SK-N-SH treated with all-trans-retinoic acid at 6 μM for 48 hours (cell line): ENCODE measurements around the gene C18orf32.
"Not testable (repeated sequence)": the region's sequence is repeated elsewhere in the genome, so short reads cannot be mapped to it uniquely, and the experiment has no call there.

Experiments
- ATAC-seq: fragments of 200-7000 bp; cut with Tn5 transposase; 3 replicates; pipeline ENCODE4 v1.9.1; 2020; ENCODE audit warnings: mild to moderate bottlenecking, moderate library complexity
- ARNTL ChIP-seq: fragments of 450-650 bp; formaldehyde crosslinking; IDR thresholded peaks from 2 replicates; pipeline ENCODE4 v1.5.0; 2020; ENCODE audit warnings: low read depth, mild to moderate bottlenecking, moderate library complexity, borderline replicate concordance
- CREB5 ChIP-seq: fragments of 250-450 bp; sonication (Bioruptor Pico); IDR thresholded peaks from 2 replicates; pipeline ENCODE4 v1.5.1; 2020; ENCODE audit warnings: low read depth, mild to moderate bottlenecking, moderate library complexity
- ESRRG ChIP-seq: fragments of 250-450 bp; sonication (Bioruptor Pico); IDR thresholded peaks from 2 replicates; pipeline ENCODE4 v1.6.1; 2021; ENCODE audit warnings: mild to moderate bottlenecking
- GLIS3 ChIP-seq: fragments of 250-450 bp; sonication (Bioruptor Pico); IDR thresholded peaks from 2 replicates; pipeline ENCODE4 v1.5.0; 2020; ENCODE audit warnings: mild to moderate bottlenecking, moderate library complexity
- ISL1 ChIP-seq: fragments of 250-450 bp; sonication (Bioruptor Pico); IDR thresholded peaks from 2 replicates; pipeline ENCODE4 v2.1.2; 2022; ENCODE audit warnings: mild to moderate bottlenecking, moderate library complexity
- OSR1 ChIP-seq: fragments of 250-450 bp; sonication (Bioruptor Pico); IDR thresholded peaks from 2 replicates; pipeline ENCODE4 v1.8.0; 2022; ENCODE audit warnings: moderate library complexity, mild to moderate bottlenecking, inconsistent platforms
- PATZ1 ChIP-seq: fragments of 250-450 bp; sonication (Bioruptor Pico); IDR thresholded peaks from 2 replicates; pipeline ENCODE4 v1.8.0; 2020; ENCODE audit warnings: mild to moderate bottlenecking, moderate library complexity, borderline replicate concordance
- POU6F1 ChIP-seq: fragments of 250-450 bp; sonication (Bioruptor Pico); IDR thresholded peaks from 2 replicates; pipeline ENCODE4 v1.8.0; 2021; ENCODE audit warnings: low read depth, mild to moderate bottlenecking, moderate library complexity, borderline replicate concordance
- RARB ChIP-seq: fragments of 250-450 bp; sonication (Bioruptor Pico); IDR thresholded peaks from 2 replicates; pipeline ENCODE4 v1.8.0; 2021; ENCODE audit warnings: mild to moderate bottlenecking, moderate library complexity
- SNAI2 ChIP-seq: fragments of 250-450 bp; sonication (Bioruptor Pico); IDR thresholded peaks from 2 replicates; pipeline ENCODE4 v1.5.0; 2020; ENCODE audit warnings: mild to moderate bottlenecking, moderate library complexity
- TCF4 ChIP-seq: fragments of 250-450 bp; sonication (Bioruptor Pico); IDR thresholded peaks from 2 replicates; pipeline ENCODE4 v1.8.0; 2021; ENCODE audit warnings: mild to moderate bottlenecking, moderate library complexity, borderline replicate concordance
- TOX ChIP-seq: fragments of 250-450 bp; sonication (Bioruptor Pico); IDR thresholded peaks from 2 replicates; pipeline ENCODE4 v1.8.0; 2021; ENCODE audit warnings: mild to moderate bottlenecking, moderate library complexity, borderline replicate concordance
- TSHZ2 ChIP-seq: fragments of 250-450 bp; sonication (Bioruptor Pico); IDR thresholded peaks from 2 replicates; pipeline ENCODE4 v1.5.0; 2020; ENCODE audit warnings: mild to moderate bottlenecking, moderate library complexity
- ZC3H10 ChIP-seq: fragments of 250-450 bp; sonication (Bioruptor Pico); IDR thresholded peaks from 2 replicates; pipeline ENCODE4 v1.5.1; 2021; ENCODE audit warnings: mild to moderate bottlenecking, moderate library complexity
- ZFP3 ChIP-seq: fragments of 250-450 bp; sonication (Bioruptor Pico); IDR thresholded peaks from 2 replicates; pipeline ENCODE4 v1.5.0; 2020; ENCODE audit warnings: mild to moderate bottlenecking, moderate library complexity
- ZFP30 ChIP-seq: fragments of 450-650 bp; formaldehyde crosslinking; IDR thresholded peaks from 2 replicates; pipeline ENCODE4 v1.5.0; 2022; ENCODE audit warnings: mild to moderate bottlenecking, moderate library complexity
- ZNF565 ChIP-seq: fragments of 450-650 bp; formaldehyde crosslinking; conservative IDR thresholded peaks from 2 replicates; pipeline ENCODE4 v1.5.0; 2020; ENCODE audit warnings: low read depth, mild to moderate bottlenecking, moderate library complexity
- ZNF70 ChIP-seq: fragments of 450-650 bp; formaldehyde crosslinking; IDR thresholded peaks from 2 replicates; pipeline ENCODE4 v1.5.0; 2020; ENCODE audit warnings: mild to moderate bottlenecking, moderate library complexity
- ZNF8 ChIP-seq: fragments of 450-650 bp; formaldehyde crosslinking; IDR thresholded peaks from 2 replicates; pipeline ENCODE4 v1.5.0; 2020; ENCODE audit warnings: mild to moderate bottlenecking, moderate library complexity
- TF ChIP-seq, protein P1 (sequence below): fragments of 250-450 bp; sonication (Bioruptor Pico); IDR thresholded peaks from 2 replicates; pipeline ENCODE4 v1.5.1; 2021; ENCODE audit warnings: mild to moderate bottlenecking, moderate library complexity

The C18orf32 gene

DNA sequence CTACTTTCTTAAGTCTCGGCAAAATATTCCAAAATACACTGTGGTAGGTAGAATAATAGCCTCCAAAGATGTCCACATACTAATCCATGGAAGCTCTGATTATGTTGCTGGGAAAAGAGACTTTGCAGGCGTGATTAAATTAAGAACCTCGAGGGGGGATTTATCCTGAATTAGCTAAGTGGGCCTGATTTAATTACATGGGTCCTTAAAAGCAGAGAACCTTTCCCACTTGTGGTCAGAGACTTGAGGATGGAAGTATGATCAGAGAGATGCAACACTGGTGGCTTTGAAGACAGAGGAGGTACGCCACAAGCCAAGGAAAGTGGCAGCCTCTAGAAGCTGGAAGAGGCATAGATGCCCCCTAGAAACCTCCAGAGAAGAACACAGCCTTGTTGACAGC lies 29.4 kb downstream of the C18orf32 start:
- no peak for ATAC-seq
- TF ChIP-seq CREB5 (CRISPR knock-in tag) (no peak), TOX (CRISPR knock-in tag) (no peak), ESRRG (CRISPR knock-in tag) (no peak), TCF4 (CRISPR knock-in tag) (no peak), GLIS3 (no peak)
- TF ChIP-seq, protein P1, sequence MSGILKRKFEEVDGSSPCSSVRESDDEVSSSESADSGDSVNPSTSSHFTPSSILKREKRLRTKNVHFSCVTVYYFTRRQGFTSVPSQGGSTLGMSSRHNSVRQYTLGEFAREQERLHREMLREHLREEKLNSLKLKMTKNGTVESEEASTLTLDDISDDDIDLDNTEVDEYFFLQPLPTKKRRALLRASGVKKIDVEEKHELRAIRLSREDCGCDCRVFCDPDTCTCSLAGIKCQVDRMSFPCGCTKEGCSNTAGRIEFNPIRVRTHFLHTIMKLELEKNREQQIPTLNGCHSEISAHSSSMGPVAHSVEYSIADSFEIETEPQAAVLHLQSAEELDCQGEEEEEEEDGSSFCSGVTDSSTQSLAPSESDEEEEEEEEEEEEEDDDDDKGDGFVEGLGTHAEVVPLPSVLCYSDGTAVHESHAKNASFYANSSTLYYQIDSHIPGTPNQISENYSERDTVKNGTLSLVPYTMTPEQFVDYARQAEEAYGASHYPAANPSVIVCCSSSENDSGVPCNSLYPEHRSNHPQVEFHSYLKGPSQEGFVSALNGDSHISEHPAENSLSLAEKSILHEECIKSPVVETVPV (CRISPR knock-in tag): no peak
- TF ChIP-seq, all 23 proteins: peak for 0

GRCh38 chr18:49456794-49457193 lies 30.2 kb downstream of the C18orf32 start:
- TF ChIP-seq POU6F1 (CRISPR knock-in tag): no peak
- TF ChIP-seq ZNF8: no peak
- TF ChIP-seq ZFP30 (CRISPR knock-in tag): no peak
- no peak for TF ChIP-seq RARB (CRISPR knock-in tag)
- no peak for TF ChIP-seq TSHZ2 (CRISPR knock-in tag)
- TF ChIP-seq ISL1 (CRISPR knock-in tag): no peak
- TF ChIP-seq ZC3H10 (CRISPR knock-in tag): no peak
- ATAC-seq: no peak

GRCh38 chr18:49452534-49452933 lies 34.5 kb downstream of the C18orf32 start:
- ATAC-seq: not testable (repeated sequence)

- ATAC-seq: peak; percentile 77
- TF ChIP-seq TOX (CRISPR knock-in tag) (no peak), ZC3H10 (CRISPR knock-in tag) (no peak), ARNTL (CRISPR knock-in tag) (no peak), OSR1 (CRISPR knock-in tag) (no peak), SNAI2 (CRISPR knock-in tag) (no peak), ZFP3 (CRISPR knock-in tag) (no peak), ZNF565 (no peak), ESRRG (CRISPR knock-in tag) (no peak), GLIS3 (no peak), PATZ1 (CRISPR knock-in tag) (no peak), ZFP30 (CRISPR knock-in tag) (no peak), CREB5 (CRISPR knock-in tag) (no peak), TCF4 (CRISPR knock-in tag) (no peak), ZNF70 (CRISPR knock-in tag) (no peak)
- TF ChIP-seq, protein P1 (CRISPR knock-in tag): no peak
Observed at GRCh38 chr18:49447810-49448745, 39.0 kb downstream of the C18orf32 start.
